ENCODE results near the gene NTF3. TPM values are rescaled to one million over a fixed set of nuclear protein-coding genes. Genes with fewer than 3 reads are reported as not detected.

Gene NTF3
- total RNA-seq, 2 donors from 2014 or later, result 1.0 to 1.2 TPM

DNA sequence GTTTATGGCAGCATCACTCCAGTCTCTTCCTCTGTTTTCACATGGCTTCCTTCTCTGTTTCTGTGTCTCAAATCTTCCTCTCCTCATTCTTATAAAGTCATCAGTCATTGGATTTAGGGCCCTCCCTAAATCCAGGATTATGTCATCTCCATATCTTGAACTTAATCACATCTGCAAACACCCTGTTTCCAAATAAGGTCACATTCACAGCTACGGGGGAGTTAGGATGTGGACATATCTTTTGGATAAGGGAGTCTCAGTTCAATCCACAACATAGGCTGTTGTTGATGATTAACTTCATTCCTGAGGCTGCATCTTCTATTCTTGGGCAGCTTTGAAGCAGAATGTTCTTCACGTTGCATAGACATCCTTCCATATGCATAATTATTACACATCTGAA is 40.3 kb upstream of the NTF3 start:
- no peak for DNase-seq (ENCODE audit: low spot score)
- Histone ChIP-seq H3K4me1 (replicated peaks) (peaks cover 4% of the 10 kb centered on the region), H3K4me3 (no peak overlapping the region), H3K27me3 (replicated peaks; ENCODE audit: insufficient read depth) (no peaks in the 10 kb centered on the region), H3K9me3 (no peaks in the 10 kb centered on the region), H3K36me3 (no peaks in the 10 kb centered on the region), H3K27ac (no peak overlapping the region)
- intact Hi-C loops (cut with DNase I), result no loop called here
- no peak for TF ChIP-seq POLR2A (IDR thresholded peaks at IDR 0.05)
- TF ChIP-seq, protein P1, sequence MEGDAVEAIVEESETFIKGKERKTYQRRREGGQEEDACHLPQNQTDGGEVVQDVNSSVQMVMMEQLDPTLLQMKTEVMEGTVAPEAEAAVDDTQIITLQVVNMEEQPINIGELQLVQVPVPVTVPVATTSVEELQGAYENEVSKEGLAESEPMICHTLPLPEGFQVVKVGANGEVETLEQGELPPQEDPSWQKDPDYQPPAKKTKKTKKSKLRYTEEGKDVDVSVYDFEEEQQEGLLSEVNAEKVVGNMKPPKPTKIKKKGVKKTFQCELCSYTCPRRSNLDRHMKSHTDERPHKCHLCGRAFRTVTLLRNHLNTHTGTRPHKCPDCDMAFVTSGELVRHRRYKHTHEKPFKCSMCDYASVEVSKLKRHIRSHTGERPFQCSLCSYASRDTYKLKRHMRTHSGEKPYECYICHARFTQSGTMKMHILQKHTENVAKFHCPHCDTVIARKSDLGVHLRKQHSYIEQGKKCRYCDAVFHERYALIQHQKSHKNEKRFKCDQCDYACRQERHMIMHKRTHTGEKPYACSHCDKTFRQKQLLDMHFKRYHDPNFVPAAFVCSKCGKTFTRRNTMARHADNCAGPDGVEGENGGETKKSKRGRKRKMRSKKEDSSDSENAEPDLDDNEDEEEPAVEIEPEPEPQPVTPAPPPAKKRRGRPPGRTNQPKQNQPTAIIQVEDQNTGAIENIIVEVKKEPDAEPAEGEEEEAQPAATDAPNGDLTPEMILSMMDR (IDR thresholded peaks at IDR 0.05), result no peak
- TF ChIP-seq POLR2AphosphoS5 (IDR thresholded peaks at IDR 0.05), result no peak
- 74% methylated on average over 2 of the region's 2 CpGs for WGBS

DNA sequence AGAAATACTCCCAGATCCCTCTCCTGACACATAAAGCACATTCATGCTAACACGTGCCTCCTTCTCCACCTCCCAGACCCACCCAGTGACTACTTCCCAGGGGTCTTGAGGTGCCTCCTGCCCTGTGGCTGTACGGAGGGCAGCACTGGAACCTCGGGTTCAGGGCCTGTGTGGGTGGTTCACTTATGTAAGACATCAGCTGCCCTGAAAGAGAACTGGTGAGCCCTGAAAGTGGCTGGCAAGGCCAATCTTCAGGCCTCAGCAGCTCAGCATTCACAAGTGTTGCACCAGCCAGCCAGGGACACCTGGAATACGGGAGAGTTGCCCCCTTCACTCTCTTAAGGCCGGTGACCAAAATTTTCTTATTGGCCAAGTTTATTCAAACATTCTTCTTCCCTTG is 38.9 kb upstream of the NTF3 start:
- intact Hi-C loops (cut with DNase I), result no loop called here
- no peak for DNase-seq (ENCODE audit: low spot score)
- Histone ChIP-seq H3K27ac (no peak overlapping the region), H3K27me3 (replicated peaks; ENCODE audit: insufficient read depth) (no peaks in the 10 kb centered on the region), H3K9me3 (no peaks in the 10 kb centered on the region), H3K4me3 (no peak overlapping the region), H3K4me1 (replicated peaks) (peaks cover 4% of the 10 kb centered on the region), H3K36me3 (no peaks in the 10 kb centered on the region)
- no peak for TF ChIP-seq POLR2A (IDR thresholded peaks at IDR 0.05)
- no peak for TF ChIP-seq POLR2AphosphoS5 (IDR thresholded peaks at IDR 0.05)
- TF ChIP-seq, protein P1 (IDR thresholded peaks at IDR 0.05), result no peak
- WGBS, result 91% methylated on average over 5 of the region's 5 CpGs

DNA sequence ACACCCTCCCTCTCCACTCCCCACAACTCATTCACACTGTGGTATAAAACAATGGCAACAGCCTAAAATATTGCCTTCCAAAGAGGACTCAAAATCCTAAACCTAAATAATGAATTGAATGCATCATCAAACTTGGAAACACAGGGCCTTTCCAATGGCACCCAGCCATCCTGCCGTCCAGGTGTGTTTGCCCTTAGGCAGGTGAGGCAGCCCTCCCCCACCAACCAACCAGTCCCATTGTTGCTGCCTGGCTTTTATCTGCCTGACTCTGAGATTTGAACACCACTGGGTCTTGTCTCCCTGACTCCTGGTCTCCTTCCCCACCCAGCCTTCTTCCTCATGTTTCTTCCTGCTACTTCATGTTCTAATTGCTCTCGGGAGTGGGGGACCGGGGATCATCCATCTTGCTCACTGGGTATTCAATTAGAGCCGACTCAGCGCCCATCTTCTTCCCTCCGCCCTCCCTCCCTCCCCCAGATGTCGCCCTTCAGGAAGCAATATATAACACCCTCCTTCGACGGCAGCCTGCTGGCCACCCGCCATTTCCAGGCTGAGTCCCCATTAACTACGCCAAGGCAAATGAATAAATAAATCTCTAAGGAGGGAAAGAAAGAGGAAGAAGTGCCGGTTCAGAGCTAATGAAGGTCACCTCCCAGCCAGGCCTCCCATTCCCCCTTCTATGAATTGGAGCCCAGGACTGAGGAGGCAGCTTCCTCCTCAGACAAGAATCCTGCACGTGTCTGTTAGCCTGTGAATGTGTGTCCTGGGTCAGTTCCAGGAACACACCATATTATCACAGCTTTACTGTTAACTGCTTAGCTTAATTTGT is 36.3 kb upstream of the NTF3 start:
- Histone ChIP-seq H3K4me1 (replicated peaks) (peaks cover 4% of the 10 kb centered on the region), H3K27me3 (replicated peaks; ENCODE audit: insufficient read depth) (no peaks in the 10 kb centered on the region), H3K9me3 (no peaks in the 10 kb centered on the region), H3K36me3 (no peaks in the 10 kb centered on the region), H3K27ac (no peak overlapping the region), H3K4me3 (no peak overlapping the region)
- 6% methylated on average over 13 of the region's 13 CpGs for WGBS
- TF ChIP-seq POLR2A (IDR thresholded peaks at IDR 0.05) (no peak), POLR2AphosphoS5 (IDR thresholded peaks at IDR 0.05) (no peak)
- TF ChIP-seq, protein P1 (IDR thresholded peaks at IDR 0.05), result no peak
- no peak for DNase-seq (ENCODE audit: low spot score)
- intact Hi-C loops (cut with DNase I), result no loop called here

DNA sequence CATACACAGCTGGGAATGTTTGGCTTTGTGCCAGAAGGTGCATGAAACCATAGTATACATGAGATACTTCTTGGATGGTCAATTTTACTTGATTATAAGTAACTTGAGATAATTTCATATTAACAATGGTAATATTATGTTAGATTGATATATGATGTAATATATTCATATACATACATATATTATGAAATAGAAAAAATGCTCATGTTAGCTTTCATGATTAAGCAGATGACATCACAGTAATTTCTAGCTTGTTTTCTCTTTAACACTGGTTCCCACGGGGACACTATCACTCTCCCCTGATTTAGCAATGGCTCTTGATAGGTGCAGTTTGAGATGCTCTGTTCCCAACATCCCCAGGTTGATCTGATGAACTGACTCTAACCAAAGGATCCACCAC is 35.4 kb upstream of the NTF3 start:
- no peaks in the 10 kb centered on the region for H3K36me3 ChIP-seq
- H3K27me3 ChIP-seq (replicated peaks; ENCODE audit: insufficient read depth), result no peaks in the 10 kb centered on the region
- no peak overlapping the region for H3K27ac ChIP-seq
- H3K4me3 ChIP-seq, result no peak overlapping the region
- intact Hi-C loops (cut with DNase I), result no loop called here
- TF ChIP-seq POLR2AphosphoS5 (IDR thresholded peaks at IDR 0.05) (no peak), POLR2A (IDR thresholded peaks at IDR 0.05) (no peak)
- TF ChIP-seq, protein P1 (IDR thresholded peaks at IDR 0.05), result no peak
- peaks cover 4% of the 10 kb centered on the region for H3K4me1 ChIP-seq (replicated peaks)
- H3K9me3 ChIP-seq, result no peaks in the 10 kb centered on the region
- WGBS, result 85% methylated on average over 1 of the region's 1 CpG
- no peak for DNase-seq (ENCODE audit: low spot score)

DNA sequence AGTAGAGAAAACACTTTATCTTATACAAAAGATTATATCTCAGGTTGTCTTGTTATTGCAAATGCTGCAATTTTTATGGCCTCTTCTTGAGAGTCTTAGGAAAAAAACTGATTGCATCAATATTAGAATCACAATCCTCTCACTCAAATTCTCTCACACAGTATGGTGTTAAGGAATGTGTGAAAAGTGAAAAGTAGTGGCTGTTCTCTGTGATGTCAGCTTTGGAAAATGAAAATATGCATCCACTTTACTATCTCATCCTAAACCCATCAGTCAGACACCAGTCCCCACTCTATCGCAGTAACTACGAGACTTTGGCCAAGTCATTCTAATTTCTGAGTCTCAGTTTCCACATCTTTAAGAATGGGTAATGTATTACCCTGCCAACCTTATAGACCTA is 32.6 kb upstream of the NTF3 start:
- Histone ChIP-seq H3K4me1 (replicated peaks) (peaks cover 4% of the 10 kb centered on the region), H3K27ac (no peak overlapping the region), H3K9me3 (no peaks in the 10 kb centered on the region), H3K27me3 (replicated peaks; ENCODE audit: insufficient read depth) (no peaks in the 10 kb centered on the region), H3K4me3 (no peak overlapping the region), H3K36me3 (no peaks in the 10 kb centered on the region)
- intact Hi-C loops (cut with DNase I), result no loop called here
- DNase-seq (ENCODE audit: low spot score), result no peak
- 96% methylated on average over 2 of the region's 2 CpGs for WGBS
- TF ChIP-seq, protein P1 (IDR thresholded peaks at IDR 0.05), result no peak
- no peak for TF ChIP-seq POLR2A (IDR thresholded peaks at IDR 0.05)
- TF ChIP-seq POLR2AphosphoS5 (IDR thresholded peaks at IDR 0.05), result no peak

Data from prostate gland (tissue), 2 donors.